WTC11 (cell line): Measurements from ENCODE around the gene LYST. TPM values are rescaled to one million over a fixed set of nuclear protein-coding genes. Genes with fewer than 3 reads are reported as not detected.

Source experiments
- ATAC-seq: fragments of 200-7000 bp; cut with Tn5 transposase; 2 replicates; pipeline ENCODE4 v1.10.0; 2021; ENCODE audit warnings: mild to moderate bottlenecking, moderate library complexity
- CTCF ChIA-PET: fragments of 300-600 bp; sonication (Branson Sonifier 250); formaldehyde crosslinking; loops from one replicate; lab custom pipeline; 2021; ENCODE audit warnings: antibody characterized with exemption; lab: Charles Lee
- POLR2A ChIA-PET: fragments of 350-600 bp; sonication (Branson Sonifier 250); formaldehyde crosslinking; loops from one replicate; lab custom pipeline; 2021; ENCODE audit warnings: antibody characterized with exemption; lab: Charles Lee
- DNase-seq: peaks from one replicate; pipeline ENCODE4 v3.0.0; 2021; ENCODE audit warnings: low spot score
- H3K27ac Mint-ChIP-seq: 2 replicates; pipeline ENCODE4 v1.8.0; 2021; ENCODE audit warnings: mixed read lengths
- H3K27me3 Mint-ChIP-seq: 2 replicates; pipeline ENCODE4 v1.8.0; 2021; ENCODE audit warnings: low read depth, mild to moderate bottlenecking, moderate library complexity, mixed read lengths
- H3K36me3 Mint-ChIP-seq: 2 replicates; pipeline ENCODE4 v1.8.0; 2021; ENCODE audit warnings: mixed read lengths
- H3K4me1 Mint-ChIP-seq: 2 replicates; pipeline ENCODE4 v1.8.0; 2022; ENCODE audit warnings: mixed read lengths
- H3K4me3 Mint-ChIP-seq: 2 replicates; pipeline ENCODE4 v1.8.0; 2021; ENCODE audit warnings: mild to moderate bottlenecking, moderate library complexity, mixed read lengths
- H3K9me3 Mint-ChIP-seq: 2 replicates; pipeline ENCODE4 v1.8.0; 2021; ENCODE audit warnings: mixed read lengths
- CBFB ChIP-seq: sonication (generic); formaldehyde crosslinking; IDR thresholded peaks from 2 replicates; pipeline ENCODE4 v1.8.1; 2022; ENCODE audit warnings: mild to moderate bottlenecking, low read depth, missing genetic modification reagents
- ELF4 ChIP-seq: sonication (generic); formaldehyde crosslinking; IDR thresholded peaks from 2 replicates; pipeline ENCODE4 v1.8.1; 2022; ENCODE audit warnings: low read depth, mild to moderate bottlenecking, moderate library complexity, missing genetic modification reagents
- HMGA2 ChIP-seq: fragments of 250-450 bp; sonication (Bioruptor Pico); IDR thresholded peaks from 2 replicates; pipeline ENCODE4 v1.4.0; 2021; ENCODE audit warnings: mild to moderate bottlenecking, moderate library complexity
- HMGXB4 ChIP-seq: sonication (generic); formaldehyde crosslinking; IDR thresholded peaks from 2 replicates; pipeline ENCODE4 v1.8.1; 2023; ENCODE audit warnings: mild to moderate bottlenecking, moderate library complexity, missing genetic modification reagents
- IRF1 ChIP-seq: sonication (generic); formaldehyde crosslinking; IDR thresholded peaks from 2 replicates; pipeline ENCODE4 v1.8.0; 2023; ENCODE audit warnings: missing genetic modification reagents
- MXD4 ChIP-seq: fragments of 250-450 bp; sonication (Bioruptor Pico); IDR thresholded peaks from 2 replicates; pipeline ENCODE4 v1.8.0; 2021; ENCODE audit warnings: mild to moderate bottlenecking, moderate library complexity, borderline replicate concordance
- NFE2L1 ChIP-seq: sonication (generic); formaldehyde crosslinking; IDR thresholded peaks from 2 replicates; pipeline ENCODE4 v1.8.1; 2023; ENCODE audit warnings: missing genetic modification reagents
- NFYB ChIP-seq: sonication (generic); formaldehyde crosslinking; conservative IDR thresholded peaks from 2 replicates; pipeline ENCODE4 v1.8.0; 2022; ENCODE audit warnings: low read depth, missing genetic modification reagents
- NR3C1 ChIP-seq: sonication (generic); formaldehyde crosslinking; conservative IDR thresholded peaks from 2 replicates; pipeline ENCODE4 v1.8.1; 2023; ENCODE audit warnings: low read depth, mild to moderate bottlenecking, missing genetic modification reagents
- RELA ChIP-seq: sonication (generic); formaldehyde crosslinking; IDR thresholded peaks from 2 replicates; pipeline ENCODE4 v1.8.1; 2022; ENCODE audit warnings: missing genetic modification reagents, mild to moderate bottlenecking, borderline replicate concordance
- STAT6 ChIP-seq: sonication (generic); formaldehyde crosslinking; conservative IDR thresholded peaks from 2 replicates; pipeline ENCODE4 v1.8.1; 2023; ENCODE audit warnings: mild to moderate bottlenecking, low read depth, missing genetic modification reagents, moderate library complexity
- ZBTB21 ChIP-seq: sonication (generic); formaldehyde crosslinking; IDR thresholded peaks from 2 replicates; pipeline ENCODE4 v1.8.1; 2023; ENCODE audit warnings: mild to moderate bottlenecking, missing genetic modification reagents, borderline replicate concordance
- ZNF416 ChIP-seq: fragments of 250-450 bp; sonication (Bioruptor Pico); IDR thresholded peaks from 2 replicates; pipeline ENCODE4 v1.9.0; 2021; ENCODE audit warnings: mild to moderate bottlenecking, inconsistent platforms
- ZNF423 ChIP-seq: fragments of 250-450 bp; sonication (Bioruptor Pico); IDR thresholded peaks from 2 replicates; pipeline ENCODE4 v2.1.2; 2022; ENCODE audit warnings: mild to moderate bottlenecking, moderate library complexity
- ZNF512 ChIP-seq: sonication (generic); formaldehyde crosslinking; IDR thresholded peaks from 2 replicates; pipeline ENCODE4 v1.8.1; 2022; ENCODE audit warnings: missing genetic modification reagents, borderline replicate concordance
- total RNA-seq: library from RNA; stranded (reverse); gene quantifications from 3 replicates; pipeline ENCODE4 v1.2.3, GENCODE V29; 2021
- TF ChIP-seq, protein P1 (sequence below): fragments of 250-450 bp; sonication (Bioruptor Pico); IDR thresholded peaks from 2 replicates; pipeline ENCODE4 v1.9.0; 2021; ENCODE audit warnings: mild to moderate bottlenecking

LYST gene
- total RNA-seq, 1 experiment from 2014 or later: 0.59 TPM

DNA sequence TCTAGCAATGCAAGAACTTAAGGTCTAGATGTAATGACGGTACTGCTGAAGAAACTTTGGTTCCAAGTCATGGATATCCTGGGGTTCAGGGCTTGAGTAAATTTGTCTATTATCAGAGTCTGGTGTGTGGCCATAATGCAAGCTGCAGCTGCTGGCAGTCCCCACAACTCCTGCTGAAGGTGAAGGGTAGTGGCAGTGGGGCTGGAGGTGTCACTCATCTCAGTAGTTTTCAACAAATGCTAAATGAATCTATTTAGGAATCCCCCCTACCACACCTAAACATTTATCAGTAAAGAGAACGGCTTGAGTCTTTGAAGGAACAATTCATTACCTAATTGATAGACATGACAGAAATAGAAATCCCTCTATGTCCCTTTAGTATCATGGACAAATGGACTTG, 118.0 kb downstream of the LYST start:
- DNase-seq (no peak), ATAC-seq (no peak)
- ChIA-PET POLR2A (interaction anchor here (0.7 kb wide), 1 partner anchor 65 kb away, joined by 3 read pairs; no protein-coding TSS in a partner anchor), CTCF (interaction anchor here (2.3 kb wide), 1 partner anchor 148 kb away, joined by 7 read pairs; no protein-coding TSS in a partner anchor)
- no peak overlapping the region for H3K27ac Mint-ChIP-seq
- no peaks in the 10 kb centered on the region for H3K27me3 Mint-ChIP-seq
- no peak overlapping the region for H3K4me3 Mint-ChIP-seq
- no peaks in the 10 kb centered on the region for H3K4me1 Mint-ChIP-seq
- H3K9me3 Mint-ChIP-seq: no peaks in the 10 kb centered on the region
- no peaks in the 10 kb centered on the region for H3K36me3 Mint-ChIP-seq
- TF ChIP-seq ZNF423 (CRISPR knock-in tag) (no peak), NR3C1 (CRISPR knock-in tag) (no peak), ZNF416 (no peak), IRF1 (no peak), MXD4 (no peak), STAT6 (CRISPR knock-in tag) (no peak), RELA (CRISPR knock-in tag) (no peak), ZNF512 (CRISPR knock-in tag) (no peak), ELF4 (CRISPR knock-in tag) (no peak), NFYB (CRISPR knock-in tag) (no peak), NFE2L1 (CRISPR knock-in tag) (no peak), ZBTB21 (CRISPR knock-in tag) (no peak)
- TF ChIP-seq, protein P1, sequence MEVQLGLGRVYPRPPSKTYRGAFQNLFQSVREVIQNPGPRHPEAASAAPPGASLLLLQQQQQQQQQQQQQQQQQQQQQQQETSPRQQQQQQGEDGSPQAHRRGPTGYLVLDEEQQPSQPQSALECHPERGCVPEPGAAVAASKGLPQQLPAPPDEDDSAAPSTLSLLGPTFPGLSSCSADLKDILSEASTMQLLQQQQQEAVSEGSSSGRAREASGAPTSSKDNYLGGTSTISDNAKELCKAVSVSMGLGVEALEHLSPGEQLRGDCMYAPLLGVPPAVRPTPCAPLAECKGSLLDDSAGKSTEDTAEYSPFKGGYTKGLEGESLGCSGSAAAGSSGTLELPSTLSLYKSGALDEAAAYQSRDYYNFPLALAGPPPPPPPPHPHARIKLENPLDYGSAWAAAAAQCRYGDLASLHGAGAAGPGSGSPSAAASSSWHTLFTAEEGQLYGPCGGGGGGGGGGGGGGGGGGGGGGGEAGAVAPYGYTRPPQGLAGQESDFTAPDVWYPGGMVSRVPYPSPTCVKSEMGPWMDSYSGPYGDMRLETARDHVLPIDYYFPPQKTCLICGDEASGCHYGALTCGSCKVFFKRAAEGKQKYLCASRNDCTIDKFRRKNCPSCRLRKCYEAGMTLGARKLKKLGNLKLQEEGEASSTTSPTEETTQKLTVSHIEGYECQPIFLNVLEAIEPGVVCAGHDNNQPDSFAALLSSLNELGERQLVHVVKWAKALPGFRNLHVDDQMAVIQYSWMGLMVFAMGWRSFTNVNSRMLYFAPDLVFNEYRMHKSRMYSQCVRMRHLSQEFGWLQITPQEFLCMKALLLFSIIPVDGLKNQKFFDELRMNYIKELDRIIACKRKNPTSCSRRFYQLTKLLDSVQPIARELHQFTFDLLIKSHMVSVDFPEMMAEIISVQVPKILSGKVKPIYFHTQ (CRISPR knock-in tag): no peak

DNA sequence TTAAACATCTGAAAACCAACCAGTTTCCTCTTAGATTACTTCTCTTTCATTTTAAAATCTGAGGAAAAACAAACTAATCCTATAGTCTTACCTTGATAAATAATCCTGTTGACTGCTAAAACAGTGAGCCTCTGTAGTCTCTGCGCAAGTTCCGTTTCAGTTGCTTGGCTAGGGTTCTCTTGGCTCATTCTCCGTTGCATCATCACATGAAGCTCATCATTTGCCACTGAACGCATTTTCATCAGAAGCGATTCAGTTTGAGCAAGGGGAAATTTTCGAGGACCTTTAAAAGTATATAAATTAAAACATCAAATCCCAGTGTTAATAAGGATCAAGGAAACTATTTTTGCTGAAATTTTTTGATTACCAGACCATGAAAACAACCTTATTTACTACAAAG, 120.5 kb downstream of the LYST start:
- H3K9me3 Mint-ChIP-seq: no peaks in the 10 kb centered on the region
- TF ChIP-seq CBFB (CRISPR knock-in tag): no peak
- no peak for TF ChIP-seq HMGA2 (CRISPR knock-in tag)
- no peak for TF ChIP-seq ZNF512 (CRISPR knock-in tag)
- no peak for TF ChIP-seq RELA (CRISPR knock-in tag)
- TF ChIP-seq HMGXB4 (CRISPR knock-in tag): no peak
- TF ChIP-seq ZNF423 (CRISPR knock-in tag): no peak
- ATAC-seq (no peak), DNase-seq (no peak)
- H3K36me3 Mint-ChIP-seq: no peaks in the 10 kb centered on the region
- no peak overlapping the region for H3K27ac Mint-ChIP-seq
- H3K4me3 Mint-ChIP-seq: no peak overlapping the region
- no peaks in the 10 kb centered on the region for H3K27me3 Mint-ChIP-seq
- CTCF ChIA-PET: interaction anchor here (1.3 kb wide), 1 partner anchor 144 kb away, joined by 3 read pairs; no protein-coding TSS in a partner anchor
- POLR2A ChIA-PET: no interaction called here
- H3K4me1 Mint-ChIP-seq: peaks cover 3% of the 10 kb centered on the region; the same call in 1 of the 2 replicates
